Forelimb muscle (tissue), 1 donor: ENCODE measurements around the gene TIE1. TPM values are rescaled to one million over a fixed set of nuclear protein-coding genes. Genes with fewer than 3 reads are reported as not detected.

Source experiments
- DNase-seq: peaks from one replicate; pipeline ENCODE4 v3.0.0-alpha.2; 2013; ENCODE audit warnings: low read depth
- polyA plus RNA-seq: library from polyadenylated mRNA; unstranded; fragments of 120-200 nt; gene quantifications from one replicate; pipeline ENCODE4 v1.2.1, GENCODE V29; 2013; ENCODE audit not compliant: insufficient read length

Gene TIE1
- polyA plus RNA-seq: 42.5 TPM

GRCh38 chr1:43300378-43301094, at the start of gene TIE1:
Gene TIE1 (plus strand): TSS chr1:43300982. CDS start chr1:43301072, 90 bp downstream.
- no peak for DNase-seq

GRCh38 chr1:43251024-43251423, 49.8 kb upstream of the TIE1 start:
- no peak for DNase-seq

- DNase-seq: no peak
Measured at GRCh38 chr1:43252225-43252624, 48.6 kb upstream of the TIE1 start.

- DNase-seq: no peak
Measured at GRCh38 chr1:43253173-43253572, 47.6 kb upstream of the TIE1 start.

GRCh38 chr1:43253876-43254275, 46.9 kb upstream of the TIE1 start:
- no peak for DNase-seq

GRCh38 chr1:43255438-43256210, 45.2 kb upstream of the TIE1 start:
- no peak for DNase-seq

- no peak for DNase-seq
Measured at GRCh38 chr1:43256675-43257570, 43.9 kb upstream of the TIE1 start.

- no peak for DNase-seq
Measured at GRCh38 chr1:43258370-43258769, 42.4 kb upstream of the TIE1 start.

GRCh38 chr1:43265431-43265830, 35.4 kb upstream of the TIE1 start:
- DNase-seq: no peak

GRCh38 chr1:43266881-43267280, 33.9 kb upstream of the TIE1 start:
- no peak for DNase-seq

GRCh38 chr1:43267291-43267805, 33.4 kb upstream of the TIE1 start:
- DNase-seq: no peak

- no peak for DNase-seq
Measured at GRCh38 chr1:43267818-43268425, 32.9 kb upstream of the TIE1 start.

GRCh38 chr1:43269627-43270375, 31.0 kb upstream of the TIE1 start, which contains the start of gene TMEM125:
Gene TMEM125 (plus strand): TSS chr1:43269983. CDS start chr1:43272723, 2,740 bp downstream.
- DNase-seq: no peak

GRCh38 chr1:43270421-43271095, 30.2 kb upstream of the TIE1 start:
- no peak for DNase-seq

- DNase-seq: no peak
Measured at GRCh38 chr1:43271186-43272118, 29.3 kb upstream of the TIE1 start.

GRCh38 chr1:43272161-43272560, 28.6 kb upstream of the TIE1 start:
- DNase-seq: no peak

- DNase-seq: no peak
Measured at GRCh38 chr1:43272576-43273571, 27.9 kb upstream of the TIE1 start.

GRCh38 chr1:43273708-43274107, 27.1 kb upstream of the TIE1 start:
- no peak for DNase-seq
